Caco-2 (cell line): ENCODE data around the gene FAM174B. TPM values are rescaled to one million over a fixed set of nuclear protein-coding genes. Genes with fewer than 3 reads are reported as not detected.

Source experiments
- BruUV-seq: library from RNA; stranded (reverse); fragments of 400-500 nt; replicated peaks from 2 replicates; lab custom pipeline; 2021; lab: Mats Ljungman, UMichigan
- CTCF ChIA-PET: fragments of 300-600 bp; sonication (Branson Sonifier 250); formaldehyde crosslinking; loops from one replicate; lab custom pipeline; 2022; ENCODE audit warnings: antibody characterized with exemption; lab: Charles Lee
- POLR2A ChIA-PET: fragments of 300-600 bp; sonication (Branson Sonifier 250); formaldehyde crosslinking; loops from one replicate; lab custom pipeline; 2022; ENCODE audit warnings: antibody characterized with exemption; lab: Charles Lee
- DNase-seq, 2 experiments: peaks; one replicate each; pipeline versions ENCODE4 v3.0.0 to v3.0.0-alpha.2; 2020 to 2022
- H3K27me3 ChIP-seq: replicated peaks from 2 replicates; pipeline ENCODE4 v1.6.0; 2011; ENCODE audit warnings: low read length; ENCODE audit not compliant: control insufficient read depth, insufficient read depth
- H3K36me3 ChIP-seq: 2 replicates; pipeline ENCODE4 v1.5.1; 2011; ENCODE audit warnings: low read length; ENCODE audit not compliant: control insufficient read depth, insufficient read depth
- H3K4me1 ChIP-seq: fragments of 250-450 bp; sonication (Bioruptor Pico); 2 replicates; pipeline ENCODE4 v1.5.1; 2020; ENCODE audit warnings: mild to moderate bottlenecking
- H3K4me3 ChIP-seq: 2 replicates; pipeline ENCODE4 v1.5.1; 2011; ENCODE audit warnings: low read depth, mild to moderate bottlenecking, control low read depth, low read length
- H3K9me3 ChIP-seq: fragments of 250-450 bp; sonication (Bioruptor Pico); 2 replicates; pipeline ENCODE4 v1.5.1; 2020; ENCODE audit warnings: mild to moderate bottlenecking, moderate library complexity
- H3K27ac Mint-ChIP-seq: one replicate; pipeline ENCODE4 v1.8.0; 2022; ENCODE audit warnings: mixed read lengths; ENCODE audit not compliant: unreplicated experiment
- H3K27me3 Mint-ChIP-seq: one replicate; pipeline ENCODE4 v1.8.0; 2022; ENCODE audit warnings: mixed read lengths; ENCODE audit not compliant: insufficient read depth, unreplicated experiment
- H3K36me3 Mint-ChIP-seq: one replicate; pipeline ENCODE4 v1.8.0; 2022; ENCODE audit warnings: mild to moderate bottlenecking, mixed read lengths; ENCODE audit not compliant: insufficient read depth, unreplicated experiment
- H3K4me1 Mint-ChIP-seq: one replicate; pipeline ENCODE4 v1.8.0; 2022; ENCODE audit warnings: low read depth, mixed read lengths; ENCODE audit not compliant: unreplicated experiment
- H3K4me3 Mint-ChIP-seq: one replicate; pipeline ENCODE4 v1.8.0; 2022; ENCODE audit warnings: mild to moderate bottlenecking, moderate library complexity, mixed read lengths; ENCODE audit not compliant: unreplicated experiment
- H3K9me3 Mint-ChIP-seq: one replicate; pipeline ENCODE4 v1.8.0; 2022; ENCODE audit warnings: mixed read lengths; ENCODE audit not compliant: unreplicated experiment
- intact Hi-C: fragments of 100-400 bp; cut with micrococcal nuclease; formaldehyde crosslinking; loops from one replicate; pipeline ENCODE4 v1.10.0; 2022; ENCODE audit not compliant: unreplicated experiment
- total RNA-seq: library from RNA; stranded (reverse); gene quantifications from 2 replicates; pipeline ENCODE4 v1.2.3, GENCODE V29; 2022
- TF ChIP-seq, protein P1 (sequence below), 2 experiments: fragments of 200-600 bp in 1 of 2; IDR thresholded peaks; 1 replicate in 1 of 2; 2 replicates in 1 of 2; pipeline versions ENCODE4 v1.5.1 to v1.8.0; 2011 to 2022; ENCODE audit warnings: antibody characterized with exemption in 1 of 2, control low read depth in 1 of 2, inconsistent platforms in 1 of 2, low read depth in 1 of 2, low read length in 1 of 2, mild to moderate bottlenecking in 1 of 2, moderate library complexity in 1 of 2; ENCODE audit not compliant: insufficient read depth in 1 of 2, severe bottlenecking in 1 of 2, unreplicated experiment in 1 of 2

The FAM174B gene
- total RNA-seq, 1 experiment from 2014 or later = 79.4 TPM

DNA sequence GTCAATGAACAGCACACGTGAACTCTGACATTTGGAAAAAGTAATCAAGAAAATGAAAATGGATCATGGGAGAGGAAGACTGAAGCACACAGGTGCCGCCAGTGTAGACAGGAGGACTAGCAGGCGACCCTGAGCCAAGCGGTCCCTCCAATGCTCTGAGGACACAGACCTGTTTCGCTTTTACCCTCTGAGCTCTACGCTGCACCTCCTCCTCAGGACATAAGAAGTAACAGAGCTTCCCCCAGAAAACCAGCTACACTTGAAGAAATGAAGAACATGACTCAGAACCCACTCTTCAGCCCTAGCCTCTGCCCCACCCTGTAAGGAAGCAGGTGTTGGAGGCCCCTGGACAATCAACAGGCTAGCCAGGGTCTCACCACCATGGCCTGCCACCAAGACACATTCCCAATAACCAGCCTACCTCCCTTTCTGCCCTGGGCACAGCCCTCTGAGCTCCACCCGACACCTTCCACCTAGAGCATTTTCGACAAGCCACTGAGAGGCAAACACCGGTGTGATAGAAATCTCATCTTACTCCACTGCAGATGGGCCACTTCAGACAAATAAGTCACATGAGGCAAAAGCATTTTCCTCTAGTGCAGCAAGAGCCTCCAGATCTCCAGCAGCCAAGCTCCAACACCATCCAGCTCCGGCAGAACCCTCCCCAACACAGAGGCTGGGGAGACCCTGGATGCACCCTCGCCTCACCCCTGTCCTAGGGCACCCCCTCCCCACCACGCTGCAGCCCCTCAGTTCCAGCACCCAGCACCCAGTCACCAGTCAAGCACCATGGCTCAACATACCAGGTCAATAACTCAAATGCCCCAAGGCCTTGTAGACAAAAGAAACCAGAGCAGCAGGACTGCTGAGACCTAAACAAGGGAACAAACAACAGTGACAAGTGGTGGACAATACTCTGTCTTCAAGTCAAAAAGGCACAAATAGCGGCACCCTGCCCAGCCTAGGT lies 11.4 kb downstream of the FAM174B start:
- peaks cover 48% of the 10 kb centered on the region for H3K4me1 Mint-ChIP-seq
- intact Hi-C loops = no loop called here
- ChIA-PET CTCF (interaction anchor here (1.1 kb wide), 1 partner anchor 25 kb away, joined by 3 read pairs; no protein-coding TSS in a partner anchor), POLR2A (no interaction called here)
- no TSS peak for BruUV-seq
- TF ChIP-seq, protein P1, sequence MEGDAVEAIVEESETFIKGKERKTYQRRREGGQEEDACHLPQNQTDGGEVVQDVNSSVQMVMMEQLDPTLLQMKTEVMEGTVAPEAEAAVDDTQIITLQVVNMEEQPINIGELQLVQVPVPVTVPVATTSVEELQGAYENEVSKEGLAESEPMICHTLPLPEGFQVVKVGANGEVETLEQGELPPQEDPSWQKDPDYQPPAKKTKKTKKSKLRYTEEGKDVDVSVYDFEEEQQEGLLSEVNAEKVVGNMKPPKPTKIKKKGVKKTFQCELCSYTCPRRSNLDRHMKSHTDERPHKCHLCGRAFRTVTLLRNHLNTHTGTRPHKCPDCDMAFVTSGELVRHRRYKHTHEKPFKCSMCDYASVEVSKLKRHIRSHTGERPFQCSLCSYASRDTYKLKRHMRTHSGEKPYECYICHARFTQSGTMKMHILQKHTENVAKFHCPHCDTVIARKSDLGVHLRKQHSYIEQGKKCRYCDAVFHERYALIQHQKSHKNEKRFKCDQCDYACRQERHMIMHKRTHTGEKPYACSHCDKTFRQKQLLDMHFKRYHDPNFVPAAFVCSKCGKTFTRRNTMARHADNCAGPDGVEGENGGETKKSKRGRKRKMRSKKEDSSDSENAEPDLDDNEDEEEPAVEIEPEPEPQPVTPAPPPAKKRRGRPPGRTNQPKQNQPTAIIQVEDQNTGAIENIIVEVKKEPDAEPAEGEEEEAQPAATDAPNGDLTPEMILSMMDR (IDR thresholded peaks at IDR 0.05; ENCODE audit: insufficient read depth in 1 of 2, low read depth in 1 of 2, low read length in 1 of 2, severe bottlenecking in 1 of 2, unreplicated experiment in 1 of 2) = no peak
- no peaks in the 10 kb centered on the region for H3K27me3 ChIP-seq
- H3K27ac Mint-ChIP-seq = peak overlapping the region; percentile 40
- no peaks in the 10 kb centered on the region for H3K27me3 Mint-ChIP-seq
- peaks cover 46% of the 10 kb centered on the region for H3K36me3 Mint-ChIP-seq
- H3K9me3 ChIP-seq = peaks cover 8% of the 10 kb centered on the region; the same call in 1 of the 2 replicates
- DNase-seq = no peak
- H3K4me3 Mint-ChIP-seq = no peak overlapping the region
- H3K36me3 ChIP-seq = peaks cover 2% of the 10 kb centered on the region
- peaks cover 39% of the 10 kb centered on the region for H3K4me1 ChIP-seq
- H3K4me3 ChIP-seq = no peak overlapping the region
- H3K9me3 Mint-ChIP-seq = peaks cover 26% of the 10 kb centered on the region

DNA sequence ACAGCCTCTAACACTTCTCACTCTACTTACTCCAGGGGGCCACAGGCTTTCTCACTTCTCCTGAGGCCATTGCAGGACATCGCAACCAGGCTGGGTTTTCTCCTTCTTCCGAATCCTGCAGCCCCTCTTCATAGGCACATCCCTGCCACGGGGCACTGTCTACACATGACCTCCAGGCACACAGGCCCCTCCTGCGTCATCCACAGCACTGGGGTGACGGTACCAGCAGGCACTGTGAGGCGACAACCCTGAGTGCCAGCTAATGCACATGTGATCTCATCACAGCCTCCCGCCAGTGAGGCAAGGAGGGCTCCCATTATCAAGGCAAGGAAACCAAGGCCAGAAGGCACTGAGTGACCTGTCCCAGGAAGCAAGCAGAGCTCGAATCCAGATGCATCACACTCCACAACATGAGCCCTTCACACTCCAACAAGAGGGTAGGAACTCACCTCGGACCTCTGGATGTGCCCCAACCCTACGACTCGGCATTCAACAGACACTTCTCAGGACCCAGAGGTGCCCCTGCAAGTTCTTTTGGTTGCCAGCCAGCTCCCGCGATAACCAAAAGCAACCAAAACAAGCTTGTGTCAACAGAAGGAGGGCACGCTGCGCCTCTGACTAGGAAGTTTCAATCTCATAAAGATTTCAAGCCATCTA lies 16.7 kb downstream of the FAM174B start:
- TF ChIP-seq, protein P1 (IDR thresholded peaks at IDR 0.05; ENCODE audit: insufficient read depth in 1 of 2, low read depth in 1 of 2, low read length in 1 of 2, severe bottlenecking in 1 of 2, unreplicated experiment in 1 of 2) = no peak
- H3K9me3 ChIP-seq = no peaks in the 10 kb centered on the region
- CTCF ChIA-PET = interaction anchor here (1.1 kb wide), 1 partner anchor 15 kb away, joined by 4 read pairs; no protein-coding TSS in a partner anchor
- POLR2A ChIA-PET = no interaction called here
- peaks cover 1% of the 10 kb centered on the region; the same call in 1 of the 2 replicates for H3K36me3 ChIP-seq
- peaks cover 30% of the 10 kb centered on the region for H3K36me3 Mint-ChIP-seq
- peak overlapping the region; percentile 37 for H3K4me3 Mint-ChIP-seq
- no peaks in the 10 kb centered on the region for H3K27me3 ChIP-seq
- H3K4me1 Mint-ChIP-seq = peaks cover 42% of the 10 kb centered on the region
- intact Hi-C loops = loop anchor here (2.0 kb wide), 1 partner anchor 22 kb away; no protein-coding TSS in a partner anchor
- peaks cover 33% of the 10 kb centered on the region for H3K4me1 ChIP-seq
- DNase-seq = no peak
- peak overlapping the region; percentile 86 for H3K27ac Mint-ChIP-seq
- H3K4me3 ChIP-seq = no peak overlapping the region
- H3K27me3 Mint-ChIP-seq = no peaks in the 10 kb centered on the region
- BruUV-seq = TSS peak; percentile 81
- H3K9me3 Mint-ChIP-seq = peaks cover 9% of the 10 kb centered on the region

DNA sequence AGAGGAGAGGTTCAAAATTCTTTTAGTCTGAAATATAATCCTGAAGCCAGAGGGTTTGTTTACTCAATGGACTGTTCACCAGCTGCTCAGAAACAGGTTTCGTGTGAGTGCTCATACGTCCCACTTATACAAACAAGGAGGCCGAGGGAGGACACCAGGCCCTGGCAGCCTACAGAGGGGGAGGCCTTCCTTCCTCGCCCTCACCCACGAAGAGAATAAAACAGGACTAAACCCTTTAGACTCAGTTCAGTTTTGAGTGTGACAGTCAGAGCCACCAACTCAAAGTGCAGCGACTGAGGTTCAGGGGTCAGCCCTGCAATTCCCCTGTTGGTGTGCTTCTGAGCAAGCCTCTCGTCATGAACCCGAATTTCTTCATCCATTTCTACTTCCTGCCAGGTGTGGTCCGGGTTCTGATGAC lies 17.3 kb downstream of the FAM174B start:
- Histone ChIP-seq H3K36me3 (peaks cover 1% of the 10 kb centered on the region; the same call in 1 of the 2 replicates), H3K27me3 (no peaks in the 10 kb centered on the region), H3K4me1 (peaks cover 33% of the 10 kb centered on the region), H3K9me3 (no peaks in the 10 kb centered on the region), H3K4me3 (no peak overlapping the region)
- TF ChIP-seq, protein P1 (IDR thresholded peaks at IDR 0.05; ENCODE audit: insufficient read depth in 1 of 2, low read depth in 1 of 2, low read length in 1 of 2, severe bottlenecking in 1 of 2, unreplicated experiment in 1 of 2) = no peak
- peaks cover 9% of the 10 kb centered on the region for H3K9me3 Mint-ChIP-seq
- peak overlapping the region; percentile 86 for H3K27ac Mint-ChIP-seq
- peaks cover 40% of the 10 kb centered on the region for H3K4me1 Mint-ChIP-seq
- H3K4me3 Mint-ChIP-seq = peak overlapping the region; percentile 37
- CTCF ChIA-PET = interaction anchor here (1.1 kb wide), 1 partner anchor 16 kb away, joined by 4 read pairs; no protein-coding TSS in a partner anchor
- BruUV-seq = no TSS peak
- POLR2A ChIA-PET = no interaction called here
- intact Hi-C loops = loop anchor here (2.0 kb wide), 1 partner anchor 21 kb away; no protein-coding TSS in a partner anchor
- DNase-seq = peak; percentile 56 to 66
- no peaks in the 10 kb centered on the region for H3K27me3 Mint-ChIP-seq
- peaks cover 30% of the 10 kb centered on the region for H3K36me3 Mint-ChIP-seq
